ENCODE results near the gene MORN4.

The MORN4 gene

DNA sequence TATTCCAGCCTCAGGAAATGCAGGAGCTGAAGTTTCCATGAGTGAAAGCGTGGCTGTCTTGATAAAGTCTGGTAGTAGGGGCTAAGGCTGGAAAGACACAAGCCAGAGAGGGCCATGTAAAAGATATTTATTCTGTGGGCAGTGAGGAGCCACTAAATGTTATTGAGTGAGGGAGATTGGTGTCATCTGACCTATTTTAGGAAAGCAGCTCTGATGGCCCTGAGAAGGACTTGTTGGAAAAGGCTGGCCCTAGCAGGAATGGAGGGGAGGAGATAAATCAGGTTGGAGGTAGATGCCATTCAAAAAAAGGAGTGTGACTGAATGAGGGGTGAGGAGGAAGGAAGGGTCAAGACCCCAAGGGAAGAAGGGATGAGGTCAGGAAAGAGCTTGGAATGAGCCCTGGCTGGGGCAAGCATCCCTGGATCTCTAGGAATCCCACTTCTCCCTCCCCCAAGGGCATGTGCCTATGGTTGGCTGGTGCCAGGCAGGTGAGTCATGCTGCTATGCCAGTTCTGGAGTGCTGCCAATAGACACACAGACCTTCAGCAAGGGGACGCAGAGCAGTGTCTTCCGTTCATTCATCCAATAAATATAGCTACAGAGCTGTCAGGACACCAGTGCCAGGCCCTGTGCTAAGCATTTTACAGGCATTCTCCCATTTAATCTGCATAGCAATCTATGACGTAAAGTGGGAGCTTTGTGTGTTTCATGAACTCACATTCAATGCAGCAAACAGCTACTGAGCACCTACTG is 58.8 kb downstream of the MORN4 start:
- Histone ChIP-seq H3K27ac (ENCODE audit: insufficient read depth, low read depth, low read length, poor library complexity, severe bottlenecking) (no peak overlapping the region), H3K36me3 (ENCODE audit: control insufficient read depth, insufficient read depth, low read length) (no peaks in the 10 kb centered on the region), H3K27me3 (ENCODE audit: control insufficient read depth, insufficient read depth, low read length, poor library complexity, severe bottlenecking) (no peaks in the 10 kb centered on the region), H3K9me3 (ENCODE audit: control insufficient read depth, low read length) (no peaks in the 10 kb centered on the region), H3K4me1 (ENCODE audit: control insufficient read depth, insufficient read depth, low read length) (no peaks in the 10 kb centered on the region), H3K4me3 (ENCODE audit: insufficient read depth, low read depth, low read length) (no peak overlapping the region)
- WGBS, 2 experiments, result 92 to 93% methylated on average over 4 of the region's 4 CpGs

DNA sequence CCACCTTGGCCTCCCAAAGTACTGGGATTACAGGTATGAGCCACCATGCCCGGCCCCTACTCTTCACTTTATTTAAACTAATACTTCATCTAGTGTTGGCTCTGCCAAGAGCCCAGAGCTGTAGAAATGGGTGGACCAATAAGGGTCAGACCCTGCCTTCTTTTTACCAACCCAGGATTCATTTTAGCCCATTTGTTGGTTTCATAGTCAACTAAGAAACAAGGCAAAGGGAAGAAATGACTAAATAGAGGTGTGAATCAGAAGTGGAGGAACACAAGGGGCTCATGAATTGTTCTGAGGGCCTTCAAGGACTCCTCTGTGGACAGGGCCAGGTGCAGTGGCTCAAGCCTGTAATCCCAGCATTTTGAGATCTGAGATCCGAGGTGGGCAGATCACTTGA is 59.6 kb downstream of the MORN4 start:
- H3K27me3 ChIP-seq (ENCODE audit: control insufficient read depth, insufficient read depth, low read length, poor library complexity, severe bottlenecking), result no peaks in the 10 kb centered on the region
- H3K4me1 ChIP-seq (ENCODE audit: control insufficient read depth, insufficient read depth, low read length), result no peaks in the 10 kb centered on the region
- WGBS, 2 experiments, result 67 to 73% methylated on average over 2 of the region's 2 CpGs
- no peaks in the 10 kb centered on the region for H3K9me3 ChIP-seq (ENCODE audit: control insufficient read depth, low read length)
- no peak overlapping the region for H3K27ac ChIP-seq (ENCODE audit: insufficient read depth, low read depth, low read length, poor library complexity, severe bottlenecking)
- no peaks in the 10 kb centered on the region for H3K36me3 ChIP-seq (ENCODE audit: control insufficient read depth, insufficient read depth, low read length)
- H3K4me3 ChIP-seq (ENCODE audit: insufficient read depth, low read depth, low read length), result no peak overlapping the region

DNA sequence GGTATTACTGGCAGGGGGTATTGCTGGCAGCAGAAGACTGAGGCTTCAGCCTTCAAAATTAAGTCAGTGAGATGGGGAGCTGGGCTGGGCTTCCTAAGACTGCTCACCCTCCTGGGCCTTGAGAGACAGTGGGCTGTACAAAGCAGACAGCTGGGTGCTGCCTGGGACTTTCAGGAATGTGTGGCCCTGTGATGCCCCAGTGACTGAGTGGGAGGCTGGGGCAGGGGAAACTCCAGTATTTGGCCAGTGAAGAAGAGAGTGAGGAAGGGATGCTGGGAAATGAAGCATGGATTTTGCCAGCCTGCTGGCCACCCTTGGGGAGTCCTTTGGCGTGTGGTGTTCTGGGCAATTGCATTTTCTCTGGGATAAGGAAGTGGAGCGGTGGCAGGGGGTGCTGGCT is 60.3 kb downstream of the MORN4 start:
- H3K4me1 ChIP-seq (ENCODE audit: control insufficient read depth, insufficient read depth, low read length), result no peaks in the 10 kb centered on the region
- H3K36me3 ChIP-seq (ENCODE audit: control insufficient read depth, insufficient read depth, low read length), result no peaks in the 10 kb centered on the region
- no peak overlapping the region for H3K4me3 ChIP-seq (ENCODE audit: insufficient read depth, low read depth, low read length)
- no peaks in the 10 kb centered on the region for H3K9me3 ChIP-seq (ENCODE audit: control insufficient read depth, low read length)
- no peak overlapping the region for H3K27ac ChIP-seq (ENCODE audit: insufficient read depth, low read depth, low read length, poor library complexity, severe bottlenecking)
- 91 to 95% methylated on average over 2 of the region's 2 CpGs for WGBS, 2 experiments
- H3K27me3 ChIP-seq (ENCODE audit: control insufficient read depth, insufficient read depth, low read length, poor library complexity, severe bottlenecking), result no peaks in the 10 kb centered on the region

DNA sequence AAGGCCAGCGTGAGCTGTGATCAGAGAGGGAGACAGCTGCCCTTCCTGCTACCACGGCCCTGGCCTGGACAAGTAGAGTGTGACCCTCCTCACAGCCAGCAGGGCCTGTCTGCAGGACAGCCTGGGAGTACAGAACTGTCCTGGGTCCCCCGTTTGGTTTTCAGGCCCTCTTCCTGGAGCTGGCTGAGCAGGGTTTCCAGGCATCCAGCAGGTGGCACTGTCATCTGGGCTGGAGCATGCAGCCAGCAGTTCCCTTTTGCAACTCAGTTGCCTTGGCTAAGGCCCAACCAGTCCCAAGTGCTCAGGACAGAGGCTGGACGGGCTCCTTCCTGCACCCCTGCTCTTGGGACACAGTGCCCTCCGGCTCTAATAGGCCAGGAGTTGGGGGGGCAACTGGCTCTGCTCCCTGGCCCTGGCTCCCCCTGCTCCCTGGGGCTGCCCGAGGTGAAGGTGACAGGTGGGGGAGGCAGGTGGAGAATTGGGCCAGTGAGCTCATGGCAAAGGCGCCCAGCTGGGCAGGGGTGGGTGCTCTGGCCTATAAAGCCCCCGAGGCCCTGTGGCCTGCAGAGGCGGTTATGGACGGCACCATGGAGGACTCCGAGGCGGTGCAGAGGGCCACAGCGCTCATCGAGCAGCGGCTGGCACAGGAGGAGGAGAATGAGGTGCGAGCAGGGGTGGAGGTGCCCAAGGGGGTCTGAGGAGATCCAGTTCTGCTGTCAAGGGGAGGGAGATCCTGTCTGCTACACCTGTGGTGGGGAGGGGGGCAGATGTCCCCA is 60.9 kb downstream of the MORN4 start, which contains the start of gene ANKRD2:
Gene ANKRD2 (plus strand): TSS at position 566 of the 776 bp plus-strand sequence. CDS start 10 bp downstream, at position 576.
- Histone ChIP-seq H3K4me3 (ENCODE audit: insufficient read depth, low read depth, low read length) (no peak within 1 kb of the TSS), H3K27ac (ENCODE audit: insufficient read depth, low read depth, low read length, poor library complexity, severe bottlenecking) (no peak within 1 kb of the TSS), H3K4me1 (ENCODE audit: control insufficient read depth, insufficient read depth, low read length) (no peaks in the 10 kb centered on the region), H3K9me3 (ENCODE audit: control insufficient read depth, low read length) (no peaks in the 10 kb centered on the region), H3K36me3 (ENCODE audit: control insufficient read depth, insufficient read depth, low read length) (no peaks in the 10 kb centered on the region), H3K27me3 (ENCODE audit: control insufficient read depth, insufficient read depth, low read length, poor library complexity, severe bottlenecking) (no peaks in the 10 kb centered on the region)
- 81 to 84% methylated on average over 16 of the region's 16 CpGs for WGBS, 2 experiments

DNA sequence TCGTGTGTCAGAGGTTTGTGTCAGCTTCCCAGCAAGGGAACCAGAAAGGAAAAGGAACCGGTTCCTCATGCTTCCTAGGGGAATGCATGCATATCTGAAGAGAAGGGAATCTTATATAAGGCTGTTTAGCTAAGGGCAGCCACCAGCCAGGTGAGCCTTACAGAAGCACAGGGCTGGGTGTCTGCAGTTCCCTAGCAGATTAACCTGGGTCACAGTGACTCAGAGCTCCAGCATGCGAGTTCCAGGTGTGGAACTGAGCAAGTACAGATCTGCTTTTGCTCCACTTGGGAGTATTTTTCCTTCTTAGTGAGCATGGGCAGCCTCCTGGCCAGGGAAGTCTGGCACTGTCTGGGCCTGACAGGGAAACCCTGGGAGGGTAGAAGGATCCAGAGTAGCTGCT is 61.7 kb downstream of the MORN4 start:
- WGBS, 2 experiments, result 90 to 91% methylated on average over 3 of the region's 3 CpGs
- Histone ChIP-seq H3K4me1 (ENCODE audit: control insufficient read depth, insufficient read depth, low read length) (no peaks in the 10 kb centered on the region), H3K36me3 (ENCODE audit: control insufficient read depth, insufficient read depth, low read length) (no peaks in the 10 kb centered on the region), H3K9me3 (ENCODE audit: control insufficient read depth, low read length) (no peaks in the 10 kb centered on the region), H3K27me3 (ENCODE audit: control insufficient read depth, insufficient read depth, low read length, poor library complexity, severe bottlenecking) (no peaks in the 10 kb centered on the region), H3K27ac (ENCODE audit: insufficient read depth, low read depth, low read length, poor library complexity, severe bottlenecking) (no peak overlapping the region), H3K4me3 (ENCODE audit: insufficient read depth, low read depth, low read length) (no peak overlapping the region)

GRCh38 chr10:97570789-97571471 is 62.4 kb downstream of the MORN4 start:
- no peak overlapping the region for H3K27ac ChIP-seq (ENCODE audit: insufficient read depth, low read depth, low read length, poor library complexity, severe bottlenecking)
- H3K9me3 ChIP-seq (ENCODE audit: control insufficient read depth, low read length), result no peaks in the 10 kb centered on the region
- H3K4me1 ChIP-seq (ENCODE audit: control insufficient read depth, insufficient read depth, low read length), result no peaks in the 10 kb centered on the region
- no peak overlapping the region for H3K4me3 ChIP-seq (ENCODE audit: insufficient read depth, low read depth, low read length)
- no peaks in the 10 kb centered on the region for H3K27me3 ChIP-seq (ENCODE audit: control insufficient read depth, insufficient read depth, low read length, poor library complexity, severe bottlenecking)
- WGBS, 2 experiments, result 88 to 90% methylated on average over 5 of the region's 5 CpGs
- no peaks in the 10 kb centered on the region for H3K36me3 ChIP-seq (ENCODE audit: control insufficient read depth, insufficient read depth, low read length)

GRCh38 chr10:97570146-97570788 is 63.0 kb downstream of the MORN4 start:
- H3K27me3 ChIP-seq (ENCODE audit: control insufficient read depth, insufficient read depth, low read length, poor library complexity, severe bottlenecking), result no peaks in the 10 kb centered on the region
- H3K9me3 ChIP-seq (ENCODE audit: control insufficient read depth, low read length), result no peaks in the 10 kb centered on the region
- no peaks in the 10 kb centered on the region for H3K4me1 ChIP-seq (ENCODE audit: control insufficient read depth, insufficient read depth, low read length)
- 95 to 98% methylated on average over 33 of the region's 33 CpGs for WGBS, 2 experiments
- no peak overlapping the region for H3K4me3 ChIP-seq (ENCODE audit: insufficient read depth, low read depth, low read length)
- H3K27ac ChIP-seq (ENCODE audit: insufficient read depth, low read depth, low read length, poor library complexity, severe bottlenecking), result no peak overlapping the region
- H3K36me3 ChIP-seq (ENCODE audit: control insufficient read depth, insufficient read depth, low read length), result no peaks in the 10 kb centered on the region

- Histone ChIP-seq H3K27ac (ENCODE audit: insufficient read depth, low read depth, low read length, poor library complexity, severe bottlenecking) (no peak overlapping the region), H3K27me3 (ENCODE audit: control insufficient read depth, insufficient read depth, low read length, poor library complexity, severe bottlenecking) (no peaks in the 10 kb centered on the region), H3K9me3 (ENCODE audit: control insufficient read depth, low read length) (no peaks in the 10 kb centered on the region), H3K36me3 (ENCODE audit: control insufficient read depth, insufficient read depth, low read length) (no peaks in the 10 kb centered on the region), H3K4me3 (ENCODE audit: insufficient read depth, low read depth, low read length) (no peak overlapping the region), H3K4me1 (ENCODE audit: control insufficient read depth, insufficient read depth, low read length) (no peaks in the 10 kb centered on the region)
- WGBS, 2 experiments, result 91 to 92% methylated on average over 15 of the region's 15 CpGs
Measured at GRCh38 chr10:97567891-97568290, 65.4 kb downstream of the MORN4 start.

DNA sequence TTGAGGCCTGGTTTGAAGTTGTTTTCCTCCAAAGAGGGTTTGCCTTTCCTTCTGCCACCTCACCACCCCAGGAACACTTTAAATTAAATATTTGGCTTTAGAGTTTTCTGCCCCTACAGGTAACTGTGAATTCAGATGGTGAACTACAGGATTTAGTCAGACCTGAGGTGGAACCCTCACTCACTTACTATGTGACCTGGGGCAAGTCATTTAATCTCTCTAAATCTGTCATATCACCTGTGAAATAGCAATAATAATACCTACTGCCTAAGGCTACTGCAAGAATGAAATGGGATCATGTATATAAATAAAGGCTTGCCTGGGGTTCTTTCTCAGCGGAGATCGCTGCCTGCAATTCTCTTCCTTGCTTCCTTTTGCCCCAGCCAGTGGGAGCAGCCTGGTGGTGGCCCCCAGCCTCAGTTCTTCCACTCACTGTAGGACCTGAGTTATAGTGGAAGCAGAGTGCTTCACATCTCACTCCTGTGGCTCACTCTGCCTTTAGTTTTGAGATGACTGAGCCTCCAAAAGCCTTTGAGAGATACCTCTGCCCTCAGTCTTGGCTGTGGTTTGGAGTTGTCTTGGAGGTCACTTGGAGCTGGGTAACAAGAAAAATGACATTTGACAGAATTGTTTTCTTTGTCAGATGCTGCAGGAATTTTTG is 66.8 kb downstream of the MORN4 start:
- Histone ChIP-seq H3K36me3 (ENCODE audit: control insufficient read depth, insufficient read depth, low read length) (no peaks in the 10 kb centered on the region), H3K9me3 (ENCODE audit: control insufficient read depth, low read length) (no peaks in the 10 kb centered on the region), H3K4me3 (ENCODE audit: insufficient read depth, low read depth, low read length) (no peak overlapping the region), H3K4me1 (ENCODE audit: control insufficient read depth, insufficient read depth, low read length) (no peaks in the 10 kb centered on the region), H3K27me3 (ENCODE audit: control insufficient read depth, insufficient read depth, low read length, poor library complexity, severe bottlenecking) (no peaks in the 10 kb centered on the region), H3K27ac (ENCODE audit: insufficient read depth, low read depth, low read length, poor library complexity, severe bottlenecking) (no peak overlapping the region)
- 80 to 99% methylated on average over 2 of the region's 2 CpGs for WGBS, 2 experiments

Measured in ectodermal cell (in vitro differentiated cells).